ENCODE results near the gene BZW1.

The BZW1 gene

GRCh38 chr2:200811333-200812121 is at the start of gene BZW1:
Gene BZW1 (plus strand): TSS chr2:200811910. CDS start chr2:200813218, 1,308 bp downstream.
- peaks cover 28% of the 10 kb centered on the region for H3K36me3 ChIP-seq (ENCODE audit: insufficient read depth, low read length)
- H3K4me2 ChIP-seq (ENCODE audit: low read depth, low read length, poor library complexity, severe bottlenecking), result peak within 1 kb of the TSS; percentile 89
- peaks cover 47% of the 10 kb centered on the region for H4K20me1 ChIP-seq (ENCODE audit: insufficient read depth, low read length, poor library complexity, severe bottlenecking)
- no peaks in the 10 kb centered on the region for H3K9me3 ChIP-seq (ENCODE audit: insufficient read depth, low read depth, low read length)
- peaks cover 41% of the 10 kb centered on the region for H3K4me1 ChIP-seq (ENCODE audit: insufficient read depth, low read length, poor library complexity, severe bottlenecking)
- peaks cover 3% of the 10 kb centered on the region for H3K27me3 ChIP-seq (ENCODE audit: insufficient read depth, low read length, poor library complexity, severe bottlenecking)
- no peaks in the 10 kb centered on the region for H3F3A ChIP-seq (ENCODE audit: low read depth)
- TF ChIP-seq CTCF (conservative IDR thresholded peaks at IDR 0.05; ENCODE audit: low read length), result no peak
- TF ChIP-seq EZH2phosphoT487 (IDR thresholded peaks at IDR 0.05; ENCODE audit: borderline replicate concordance), result no peak
- peak within 1 kb of the TSS; percentile 94 for H3K9ac ChIP-seq (ENCODE audit: low read depth, low read length, poor library complexity, severe bottlenecking)
- peaks cover 48% of the 10 kb centered on the region for H3K79me2 ChIP-seq (ENCODE audit: insufficient read depth, low read length)
- peak within 1 kb of the TSS; percentile 93 for H3K4me3 ChIP-seq (ENCODE audit: low read length, poor library complexity, severe bottlenecking)
- peak within 1 kb of the TSS; percentile 95 for H2AFZ ChIP-seq (ENCODE audit: low read length)
- H3K9me2 ChIP-seq (replicated peaks; ENCODE audit: low read depth, low read length), result no peaks in the 10 kb centered on the region

DNA sequence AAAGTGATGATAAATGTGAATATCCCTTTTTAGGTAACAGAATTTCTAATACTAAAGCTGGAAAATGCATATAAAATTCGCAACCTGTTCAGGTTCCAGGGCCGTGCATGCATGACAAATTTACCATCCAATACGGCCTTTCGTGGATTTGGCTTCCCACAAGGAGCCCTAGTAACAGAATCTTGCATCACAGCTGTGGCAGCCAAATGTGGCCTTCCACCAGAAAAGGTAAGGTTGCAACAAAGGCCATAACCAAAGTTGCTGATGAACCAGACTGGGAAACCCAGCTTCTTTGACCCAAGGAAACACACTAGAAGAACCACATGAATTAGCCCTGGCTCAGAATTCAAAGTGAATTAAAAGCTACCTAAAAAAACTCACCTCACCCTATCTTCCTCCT is 49.6 kb upstream of the BZW1 start:
- H3K27me3 ChIP-seq (ENCODE audit: insufficient read depth, low read length, poor library complexity, severe bottlenecking), result no peaks in the 10 kb centered on the region
- H3K9ac ChIP-seq (ENCODE audit: low read depth, low read length, poor library complexity, severe bottlenecking), result no peak overlapping the region
- H2AFZ ChIP-seq (ENCODE audit: low read length), result no peak overlapping the region
- H3K36me3 ChIP-seq (ENCODE audit: insufficient read depth, low read length), result no peaks in the 10 kb centered on the region
- H3F3A ChIP-seq (ENCODE audit: low read depth), result no peaks in the 10 kb centered on the region
- TF ChIP-seq EZH2phosphoT487 (IDR thresholded peaks at IDR 0.05; ENCODE audit: borderline replicate concordance) (no peak), CTCF (conservative IDR thresholded peaks at IDR 0.05; ENCODE audit: low read length) (no peak)
- no peaks in the 10 kb centered on the region for H3K9me2 ChIP-seq (replicated peaks; ENCODE audit: low read depth, low read length)
- no peaks in the 10 kb centered on the region for H4K20me1 ChIP-seq (ENCODE audit: insufficient read depth, low read length, poor library complexity, severe bottlenecking)
- H3K4me1 ChIP-seq (ENCODE audit: insufficient read depth, low read length, poor library complexity, severe bottlenecking), result no peaks in the 10 kb centered on the region
- H3K4me3 ChIP-seq (ENCODE audit: low read length, poor library complexity, severe bottlenecking), result no peak overlapping the region
- H3K4me2 ChIP-seq (ENCODE audit: low read depth, low read length, poor library complexity, severe bottlenecking), result no peak overlapping the region
- H3K9me3 ChIP-seq (ENCODE audit: insufficient read depth, low read depth, low read length), result no peaks in the 10 kb centered on the region
- H3K79me2 ChIP-seq (ENCODE audit: insufficient read depth, low read length), result no peaks in the 10 kb centered on the region

DNA sequence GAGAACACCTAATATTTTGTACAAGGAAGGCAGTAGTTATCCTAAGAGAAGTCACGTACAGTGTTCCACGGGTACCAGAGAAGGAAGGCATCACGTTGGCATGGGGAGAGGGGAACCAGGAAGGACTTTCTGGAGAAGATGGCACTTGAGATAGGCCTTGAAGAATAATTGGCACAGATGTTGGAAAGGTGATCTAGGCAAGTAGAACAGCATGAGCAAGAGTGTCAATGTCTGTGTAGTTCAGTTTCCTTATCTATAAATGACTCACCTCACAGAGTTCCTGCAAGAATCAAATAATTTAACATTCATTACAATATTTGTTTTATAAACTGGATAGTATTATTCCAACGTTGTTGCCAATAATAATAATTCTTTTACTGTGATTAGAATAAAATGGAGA is 48.3 kb upstream of the BZW1 start:
- Histone ChIP-seq H3K9me3 (ENCODE audit: insufficient read depth, low read depth, low read length) (no peaks in the 10 kb centered on the region), H3K36me3 (ENCODE audit: insufficient read depth, low read length) (no peaks in the 10 kb centered on the region), H3K27me3 (ENCODE audit: insufficient read depth, low read length, poor library complexity, severe bottlenecking) (no peaks in the 10 kb centered on the region), H3K79me2 (ENCODE audit: insufficient read depth, low read length) (no peaks in the 10 kb centered on the region), H3K9me2 (replicated peaks; ENCODE audit: low read depth, low read length) (no peaks in the 10 kb centered on the region), H3K4me1 (ENCODE audit: insufficient read depth, low read length, poor library complexity, severe bottlenecking) (no peaks in the 10 kb centered on the region), H2AFZ (ENCODE audit: low read length) (no peak overlapping the region), H3K4me2 (ENCODE audit: low read depth, low read length, poor library complexity, severe bottlenecking) (no peak overlapping the region), H4K20me1 (ENCODE audit: insufficient read depth, low read length, poor library complexity, severe bottlenecking) (no peaks in the 10 kb centered on the region), H3K9ac (ENCODE audit: low read depth, low read length, poor library complexity, severe bottlenecking) (no peak overlapping the region), H3K4me3 (ENCODE audit: low read length, poor library complexity, severe bottlenecking) (no peak overlapping the region), H3F3A (ENCODE audit: low read depth) (no peaks in the 10 kb centered on the region)
- TF ChIP-seq CTCF (conservative IDR thresholded peaks at IDR 0.05; ENCODE audit: low read length) (no peak), EZH2phosphoT487 (IDR thresholded peaks at IDR 0.05; ENCODE audit: borderline replicate concordance) (no peak)
